ENCODE measurements around the gene COL5A1. TPM values are rescaled to one million over a fixed set of nuclear protein-coding genes. Genes with fewer than 3 reads are reported as not detected.
A peak's percentile ranks its signal among the peaks of the same experiment; 100 is the strongest.

COL5A1 gene
- total RNA-seq, 1 experiment from 2014 or later = 165 TPM

GRCh38 chr9:134601764-134602163 is 39.8 kb upstream of the COL5A1 start:
- no peaks in the 10 kb centered on the region for H3K9me3 ChIP-seq (replicated peaks)
- no peaks in the 10 kb centered on the region for H3K27me3 ChIP-seq (replicated peaks)
- H3K27ac ChIP-seq = peak overlapping the region; percentile 90
- peaks cover 35% of the 10 kb centered on the region for H3K4me1 ChIP-seq (replicated peaks)
- H3K36me3 ChIP-seq = no peaks in the 10 kb centered on the region
- H3K4me3 ChIP-seq = no peak overlapping the region
- DNase-seq (ENCODE audit: low read depth in 1 of 2, low spot score in 2 of 2) = no peak

GRCh38 chr9:134602547-134603362 is 38.8 kb upstream of the COL5A1 start:
- Histone ChIP-seq H3K36me3 (no peaks in the 10 kb centered on the region), H3K4me3 (no peak overlapping the region), H3K27me3 (replicated peaks) (no peaks in the 10 kb centered on the region), H3K27ac (peak overlapping the region; percentile 90), H3K4me1 (replicated peaks) (peaks cover 45% of the 10 kb centered on the region), H3K9me3 (replicated peaks) (no peaks in the 10 kb centered on the region)
- peak; percentile 98 to 99 for DNase-seq (ENCODE audit: low read depth in 1 of 2, low spot score in 2 of 2)

GRCh38 chr9:134604834-134605233 is 36.8 kb upstream of the COL5A1 start:
- H3K36me3 ChIP-seq = no peaks in the 10 kb centered on the region
- peaks cover 54% of the 10 kb centered on the region for H3K4me1 ChIP-seq (replicated peaks)
- H3K27ac ChIP-seq = no peak overlapping the region
- no peak overlapping the region for H3K4me3 ChIP-seq
- no peaks in the 10 kb centered on the region for H3K27me3 ChIP-seq (replicated peaks)
- DNase-seq (ENCODE audit: low read depth in 1 of 2, low spot score in 2 of 2) = no peak
- no peaks in the 10 kb centered on the region for H3K9me3 ChIP-seq (replicated peaks)

GRCh38 chr9:134605351-134605965 is 36.1 kb upstream of the COL5A1 start:
- H3K27ac ChIP-seq = no peak overlapping the region
- H3K27me3 ChIP-seq (replicated peaks) = no peaks in the 10 kb centered on the region
- no peak overlapping the region for H3K4me3 ChIP-seq
- H3K9me3 ChIP-seq (replicated peaks) = no peaks in the 10 kb centered on the region
- no peak for DNase-seq (ENCODE audit: low read depth in 1 of 2, low spot score in 2 of 2)
- no peaks in the 10 kb centered on the region for H3K36me3 ChIP-seq
- peaks cover 54% of the 10 kb centered on the region for H3K4me1 ChIP-seq (replicated peaks)

- H3K36me3 ChIP-seq = no peaks in the 10 kb centered on the region
- no peaks in the 10 kb centered on the region for H3K9me3 ChIP-seq (replicated peaks)
- H3K27ac ChIP-seq = no peak overlapping the region
- no peak for DNase-seq (ENCODE audit: low read depth in 1 of 2, low spot score in 2 of 2)
- no peaks in the 10 kb centered on the region for H3K27me3 ChIP-seq (replicated peaks)
- no peak overlapping the region for H3K4me3 ChIP-seq
- peaks cover 53% of the 10 kb centered on the region for H3K4me1 ChIP-seq (replicated peaks)
These were observed 35.6 kb upstream of the COL5A1 start for GRCh38 chr9:134605966-134606357.

GRCh38 chr9:134606951-134607731 is 34.5 kb upstream of the COL5A1 start:
- H3K36me3 ChIP-seq = no peaks in the 10 kb centered on the region
- DNase-seq (ENCODE audit: low read depth in 1 of 2, low spot score in 2 of 2) = peak; percentile 63 to 82
- no peaks in the 10 kb centered on the region for H3K9me3 ChIP-seq (replicated peaks)
- no peak overlapping the region for H3K4me3 ChIP-seq
- no peaks in the 10 kb centered on the region for H3K27me3 ChIP-seq (replicated peaks)
- no peak overlapping the region for H3K27ac ChIP-seq
- peaks cover 41% of the 10 kb centered on the region for H3K4me1 ChIP-seq (replicated peaks)

- DNase-seq (ENCODE audit: low read depth in 1 of 2, low spot score in 2 of 2) = peak; percentile 50 to 51
- Histone ChIP-seq H3K27me3 (replicated peaks) (no peaks in the 10 kb centered on the region), H3K9me3 (replicated peaks) (no peaks in the 10 kb centered on the region; the same call in 1 of the 2 replicates), H3K4me3 (no peak overlapping the region), H3K4me1 (replicated peaks) (peaks cover 36% of the 10 kb centered on the region), H3K27ac (no peak overlapping the region), H3K36me3 (no peaks in the 10 kb centered on the region)
These were observed 33.6 kb upstream of the COL5A1 start for GRCh38 chr9:134607971-134608370.

- Histone ChIP-seq H3K9me3 (replicated peaks) (peaks cover 11% of the 10 kb centered on the region), H3K4me1 (replicated peaks) (peaks cover 22% of the 10 kb centered on the region), H3K4me3 (no peak overlapping the region), H3K27ac (no peak overlapping the region), H3K27me3 (replicated peaks) (no peaks in the 10 kb centered on the region), H3K36me3 (no peaks in the 10 kb centered on the region)
- no peak for DNase-seq (ENCODE audit: low read depth in 1 of 2, low spot score in 2 of 2)
These were observed 30.6 kb upstream of the COL5A1 start for GRCh38 chr9:134611046-134611445.

- Histone ChIP-seq H3K36me3 (no peaks in the 10 kb centered on the region), H3K4me1 (replicated peaks) (peaks cover 14% of the 10 kb centered on the region), H3K27me3 (replicated peaks) (no peaks in the 10 kb centered on the region), H3K27ac (no peak overlapping the region), H3K9me3 (replicated peaks) (peaks cover 11% of the 10 kb centered on the region), H3K4me3 (no peak overlapping the region)
- DNase-seq (ENCODE audit: low read depth in 1 of 2, low spot score in 2 of 2) = no peak
These were observed 29.3 kb upstream of the COL5A1 start for GRCh38 chr9:134612309-134612708.

- no peak for DNase-seq (ENCODE audit: low read depth in 1 of 2, low spot score in 2 of 2)
- Histone ChIP-seq H3K4me1 (replicated peaks) (peaks cover 10% of the 10 kb centered on the region), H3K4me3 (no peak overlapping the region), H3K9me3 (replicated peaks) (peaks cover 11% of the 10 kb centered on the region), H3K27me3 (replicated peaks) (no peaks in the 10 kb centered on the region), H3K36me3 (no peaks in the 10 kb centered on the region), H3K27ac (no peak overlapping the region)
These were observed 28.9 kb upstream of the COL5A1 start for GRCh38 chr9:134612715-134613114.

- no peak for DNase-seq (ENCODE audit: low read depth in 1 of 2, low spot score in 2 of 2)
- Histone ChIP-seq H3K27me3 (replicated peaks) (no peaks in the 10 kb centered on the region), H3K4me1 (replicated peaks) (no peaks in the 10 kb centered on the region), H3K9me3 (replicated peaks) (peaks cover 11% of the 10 kb centered on the region), H3K36me3 (no peaks in the 10 kb centered on the region), H3K27ac (no peak overlapping the region), H3K4me3 (no peak overlapping the region)
These were observed 27.3 kb upstream of the COL5A1 start for GRCh38 chr9:134614256-134614655.

GRCh38 chr9:134616341-134616740 is 25.3 kb upstream of the COL5A1 start:
- H3K27ac ChIP-seq = no peak overlapping the region
- no peaks in the 10 kb centered on the region for H3K4me1 ChIP-seq (replicated peaks)
- no peaks in the 10 kb centered on the region for H3K36me3 ChIP-seq
- DNase-seq (ENCODE audit: low read depth in 1 of 2, low spot score in 2 of 2) = no peak
- H3K9me3 ChIP-seq (replicated peaks) = peaks cover 11% of the 10 kb centered on the region
- H3K27me3 ChIP-seq (replicated peaks) = no peaks in the 10 kb centered on the region
- H3K4me3 ChIP-seq = no peak overlapping the region

- H3K4me3 ChIP-seq = no peak overlapping the region
- H3K9me3 ChIP-seq (replicated peaks) = peaks cover 11% of the 10 kb centered on the region
- H3K4me1 ChIP-seq (replicated peaks) = no peaks in the 10 kb centered on the region
- H3K36me3 ChIP-seq = no peaks in the 10 kb centered on the region
- no peaks in the 10 kb centered on the region for H3K27me3 ChIP-seq (replicated peaks)
- no peak for DNase-seq (ENCODE audit: low read depth in 1 of 2, low spot score in 2 of 2)
- no peak overlapping the region for H3K27ac ChIP-seq
These were observed 24.4 kb upstream of the COL5A1 start for GRCh38 chr9:134617246-134617645.

- H3K4me3 ChIP-seq = no peak overlapping the region
- peaks cover 11% of the 10 kb centered on the region for H3K9me3 ChIP-seq (replicated peaks)
- DNase-seq (ENCODE audit: low read depth in 1 of 2, low spot score in 2 of 2) = no peak
- no peaks in the 10 kb centered on the region for H3K27me3 ChIP-seq (replicated peaks)
- no peaks in the 10 kb centered on the region for H3K4me1 ChIP-seq (replicated peaks)
- H3K27ac ChIP-seq = no peak overlapping the region
- no peaks in the 10 kb centered on the region for H3K36me3 ChIP-seq
These were observed 23.8 kb upstream of the COL5A1 start for GRCh38 chr9:134617836-134618162.

Measured in SJSA1 (cell line).